ENCODE data around the gene TMTC1.

- TF ChIP-seq CTCF (IDR thresholded peaks at IDR 0.05) (no peak), POLR2A (IDR thresholded peaks at IDR 0.05) (no peak)
These were observed 139.1 kb downstream of the TMTC1 start for GRCh38 chr12:29644536-29645162.

Measured in body of pancreas (tissue), 4 donors.